Bronchial epithelial cell (primary cell): ENCODE measurements around the gene ABCC8. TPM values are rescaled to one million over a fixed set of nuclear protein-coding genes. Genes with fewer than 3 reads are reported as not detected.
A peak's percentile ranks its signal among the peaks of the same experiment; 100 is the strongest.

Experiments used
- DNase-seq: peaks from one replicate; pipeline ENCODE4 v3.0.0-alpha.2; 2010; ENCODE audit warnings: low read depth
- FAIRE-seq: peaks from 2 replicates; lab custom pipeline; 2011; peaks lifted over from hg19 to GRCh38; lab: Jason Lieb, UNC
- H3K27me3 ChIP-seq: 2 replicates; pipeline ENCODE4 v1.5.1; 2011; ENCODE audit warnings: low read length; ENCODE audit not compliant: control insufficient read depth, insufficient read depth
- H3K36me3 ChIP-seq: 2 replicates; pipeline ENCODE4 v1.5.1; 2011; ENCODE audit warnings: low read length; ENCODE audit not compliant: control insufficient read depth, insufficient read depth
- H3K4me3 ChIP-seq: 2 replicates; pipeline ENCODE4 v1.5.1; 2011; ENCODE audit warnings: mild to moderate bottlenecking, low read depth, low read length, control low read depth
- CTCF ChIP-seq: IDR thresholded peaks from 2 replicates; pipeline ENCODE4 v1.5.1; 2011; ENCODE audit warnings: mild to moderate bottlenecking, moderate library complexity, low read length, control low read depth, inconsistent platforms; ENCODE audit not compliant: insufficient read depth, severe bottlenecking
- total RNA-seq: library from RNA; depleted of rRNA; stranded (reverse); fragments of >200 nt; gene quantifications from 2 replicates; pipeline ENCODE4 v1.2.1, GENCODE V29; 2014

Gene ABCC8
- total RNA-seq, 1 donor from 2014 or later: not detected

- no peak for TF ChIP-seq CTCF
- Histone ChIP-seq H3K27me3 (no peaks in the 10 kb centered on the region), H3K4me3 (no peak overlapping the region), H3K36me3 (no peaks in the 10 kb centered on the region)
- no peak for DNase-seq
- no peak for FAIRE-seq
These were observed 39.0 kb upstream of the ABCC8 start for GRCh38 chr11:17515443-17516176.

GRCh38 chr11:17514476-17514875 lies 37.8 kb upstream of the ABCC8 start:
- no peaks in the 10 kb centered on the region for H3K27me3 ChIP-seq
- FAIRE-seq: no peak

GRCh38 chr11:17513853-17514252 lies 37.2 kb upstream of the ABCC8 start:
- no peaks in the 10 kb centered on the region for H3K27me3 ChIP-seq
- no peak overlapping the region for H3K4me3 ChIP-seq
- peak; percentile 64 for DNase-seq
- TF ChIP-seq CTCF: no peak
- FAIRE-seq: no peak
- H3K36me3 ChIP-seq: no peaks in the 10 kb centered on the region

More at GRCh38 chr11:17514476-17514875, 37.8 kb upstream of the ABCC8 start:
- TF ChIP-seq CTCF: no peak
- Histone ChIP-seq H3K36me3 (no peaks in the 10 kb centered on the region), H3K4me3 (no peak overlapping the region)
- no peak for DNase-seq

DNA sequence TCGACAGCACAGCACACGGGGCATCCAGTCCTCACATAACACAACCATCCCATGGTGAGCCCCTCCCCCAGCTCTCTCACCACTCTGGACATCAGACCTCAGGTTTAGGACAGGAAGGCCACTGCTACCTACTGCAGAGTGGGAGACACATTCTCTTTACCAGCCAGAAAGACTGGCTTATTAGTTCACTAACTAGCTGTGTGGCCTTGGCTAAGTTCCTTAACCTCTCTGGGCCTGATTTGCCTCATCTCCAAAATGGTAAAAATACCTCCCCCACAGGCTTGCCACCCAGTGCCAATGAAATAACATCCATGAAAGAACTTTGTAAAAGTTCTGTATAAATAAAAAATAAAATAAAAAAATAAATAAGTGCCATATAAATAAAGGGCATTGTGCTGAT lies 35.5 kb upstream of the ABCC8 start:
- H3K27me3 ChIP-seq: peaks cover 2% of the 10 kb centered on the region
- H3K36me3 ChIP-seq: no peaks in the 10 kb centered on the region
- no peak overlapping the region for H3K4me3 ChIP-seq
- FAIRE-seq (no peak), DNase-seq (no peak)
- no peak for TF ChIP-seq CTCF

DNA sequence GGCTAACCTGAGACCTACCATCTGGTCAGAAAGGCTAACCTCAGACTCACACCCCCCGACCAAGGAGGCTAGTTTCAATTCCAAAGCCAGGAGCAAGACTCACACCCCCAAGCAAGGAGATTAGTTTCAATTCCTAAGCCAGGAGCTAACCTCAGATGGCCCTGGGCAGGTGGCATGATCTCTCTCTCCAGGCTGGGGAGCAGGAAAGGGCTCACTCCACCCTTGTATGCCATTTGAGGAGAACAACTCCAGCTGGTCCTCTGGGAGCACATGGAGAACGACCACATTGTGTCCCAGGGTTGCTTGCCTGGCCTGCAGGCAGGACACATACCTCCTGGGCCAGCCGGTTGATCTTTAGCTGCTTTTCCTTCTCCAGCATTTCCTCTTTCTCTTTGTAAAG lies 34.9 kb upstream of the ABCC8 start:
- DNase-seq: no peak
- no peak overlapping the region for H3K4me3 ChIP-seq
- no peak for FAIRE-seq
- peaks cover 2% of the 10 kb centered on the region for H3K27me3 ChIP-seq
- no peaks in the 10 kb centered on the region for H3K36me3 ChIP-seq
- no peak for TF ChIP-seq CTCF
